ENCODE measurements around the gene ENTPD5.

The ENTPD5 gene, protein sequence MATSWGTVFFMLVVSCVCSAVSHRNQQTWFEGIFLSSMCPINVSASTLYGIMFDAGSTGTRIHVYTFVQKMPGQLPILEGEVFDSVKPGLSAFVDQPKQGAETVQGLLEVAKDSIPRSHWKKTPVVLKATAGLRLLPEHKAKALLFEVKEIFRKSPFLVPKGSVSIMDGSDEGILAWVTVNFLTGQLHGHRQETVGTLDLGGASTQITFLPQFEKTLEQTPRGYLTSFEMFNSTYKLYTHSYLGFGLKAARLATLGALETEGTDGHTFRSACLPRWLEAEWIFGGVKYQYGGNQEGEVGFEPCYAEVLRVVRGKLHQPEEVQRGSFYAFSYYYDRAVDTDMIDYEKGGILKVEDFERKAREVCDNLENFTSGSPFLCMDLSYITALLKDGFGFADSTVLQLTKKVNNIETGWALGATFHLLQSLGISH

DNA sequence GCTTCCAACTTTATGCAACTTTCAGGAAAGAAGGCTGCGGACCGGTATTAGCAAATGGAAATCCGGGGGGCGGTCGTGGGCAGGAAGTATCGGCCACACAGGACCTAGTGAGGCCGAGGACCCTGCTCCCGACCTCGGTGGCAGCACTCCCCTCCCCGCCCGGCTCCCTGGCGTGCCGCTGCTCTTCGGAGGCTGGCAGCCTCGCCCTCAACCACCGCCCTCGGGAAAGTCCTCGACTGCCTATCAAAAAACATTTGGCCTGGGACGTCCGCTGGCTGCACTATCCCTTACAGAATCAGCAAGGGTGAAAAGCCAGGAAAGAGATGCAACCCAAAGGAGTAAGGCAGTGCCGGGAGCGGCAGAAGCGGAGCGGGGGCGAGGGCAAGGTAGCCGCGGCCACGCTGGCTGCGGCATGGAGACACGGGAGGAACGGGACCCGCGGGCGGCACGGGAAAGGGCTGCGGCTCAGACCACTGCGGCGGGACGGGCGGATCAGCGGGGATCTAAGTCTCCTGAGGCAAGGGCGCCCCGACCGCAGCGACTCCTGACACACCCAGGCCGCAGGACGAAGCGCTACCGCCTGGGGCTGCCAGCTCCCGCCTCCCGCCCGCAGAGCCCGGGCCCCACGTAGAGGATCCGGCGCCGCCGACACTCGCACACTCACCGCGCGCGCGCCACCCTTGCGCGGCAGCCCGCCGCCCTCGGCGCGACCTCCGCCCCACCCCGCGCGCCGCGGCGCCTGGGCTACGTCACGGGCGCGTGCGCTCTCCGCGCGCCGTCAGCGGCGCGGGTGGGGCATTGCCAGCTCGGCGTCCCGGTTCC lies at the start of gene ENTPD5, which contains the start of gene BBOF1:
TSS of gene ENTPD5 (minus strand) at position 703 of the 822 bp plus-strand sequence. CDS start 31,186 bp downstream, outside the sequence.
TSS of gene BBOF1 (plus strand) at position 764 of the 822 bp plus-strand sequence. CDS start 130 bp downstream, outside the sequence.
- Mint-ChIP-seq H3K4me3 (peak within 1 kb of the TSS; percentile 92), H3K27me3 (ENCODE audit: low read depth) (no peaks in the 10 kb centered on the region), H3K4me1 (ENCODE audit: low read depth) (peaks cover 12% of the 10 kb centered on the region), H3K9me3 (no peaks in the 10 kb centered on the region), H3K36me3 (ENCODE audit: low read depth) (no peaks in the 10 kb centered on the region), H3K27ac (peak within 1 kb of the TSS; percentile 95)

DNA sequence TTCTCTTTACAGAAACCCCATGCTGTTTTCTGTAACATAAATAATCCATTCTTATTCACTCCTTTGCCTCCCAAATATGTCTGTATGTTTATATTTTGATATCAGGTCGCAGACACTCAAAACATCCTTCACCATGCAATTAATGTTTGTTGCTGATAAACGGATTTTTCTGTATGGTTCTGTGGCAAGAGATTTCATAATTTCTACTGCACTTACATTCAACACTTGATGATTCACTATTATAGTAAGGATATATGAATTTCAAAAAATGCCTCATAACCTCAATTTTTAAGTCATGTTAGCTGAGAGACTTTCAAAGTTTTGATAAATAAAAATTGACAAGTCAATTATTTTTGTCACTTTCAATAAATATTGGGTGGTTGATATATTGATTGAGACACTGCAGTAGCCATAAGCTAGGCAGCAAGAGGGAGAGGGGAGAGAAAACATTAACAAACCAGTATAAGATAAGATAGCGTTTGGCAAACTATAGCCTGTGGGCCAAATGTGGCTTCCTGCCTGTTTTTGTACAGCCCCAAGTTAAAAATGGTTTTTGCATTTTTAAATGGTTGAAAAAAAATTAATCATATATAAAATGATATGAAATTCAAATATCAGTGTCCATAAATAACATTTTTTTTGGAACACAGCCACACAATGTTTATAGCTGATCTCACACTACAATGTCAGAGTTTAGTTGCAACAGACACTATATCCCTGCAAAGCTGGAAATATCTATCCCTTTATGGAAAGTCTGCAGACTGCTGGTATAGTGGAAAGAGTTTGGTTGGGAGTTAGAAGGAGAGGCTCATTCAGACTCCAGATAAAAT lies 46.9 kb upstream of the ENTPD5 start:
- no peaks in the 10 kb centered on the region for H3K9me3 Mint-ChIP-seq
- peaks cover 11% of the 10 kb centered on the region for H3K36me3 Mint-ChIP-seq (ENCODE audit: low read depth)
- H3K4me1 Mint-ChIP-seq (ENCODE audit: low read depth), result peaks cover 2% of the 10 kb centered on the region
- H3K4me3 Mint-ChIP-seq, result no peak overlapping the region
- no peak overlapping the region for H3K27ac Mint-ChIP-seq
- H3K27me3 Mint-ChIP-seq (ENCODE audit: low read depth), result no peaks in the 10 kb centered on the region

DNA sequence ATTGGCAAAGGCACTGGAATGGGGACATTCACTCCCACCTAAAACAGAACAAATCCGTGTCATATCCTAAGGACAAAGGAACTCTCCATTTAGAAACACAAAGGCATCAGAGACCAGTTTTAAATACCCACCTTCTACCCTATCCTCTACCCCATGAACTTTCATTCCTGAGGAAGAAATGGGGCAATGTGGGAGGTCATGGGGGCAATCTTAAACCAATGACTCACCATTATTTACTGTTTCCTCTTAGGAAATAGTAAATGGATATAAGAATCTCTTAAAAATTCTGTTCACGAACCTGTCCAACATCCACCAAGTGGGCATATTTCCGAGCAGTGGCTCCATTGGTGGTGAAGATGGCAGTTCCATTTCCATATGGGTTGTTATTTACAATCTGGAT lies 45.8 kb upstream of the ENTPD5 start:
- H3K4me1 Mint-ChIP-seq (ENCODE audit: low read depth), result peaks cover 2% of the 10 kb centered on the region
- no peaks in the 10 kb centered on the region for H3K9me3 Mint-ChIP-seq
- peaks cover 15% of the 10 kb centered on the region for H3K36me3 Mint-ChIP-seq (ENCODE audit: low read depth)
- no peak overlapping the region for H3K27ac Mint-ChIP-seq
- H3K4me3 Mint-ChIP-seq, result no peak overlapping the region
- H3K27me3 Mint-ChIP-seq (ENCODE audit: low read depth), result no peaks in the 10 kb centered on the region

DNA sequence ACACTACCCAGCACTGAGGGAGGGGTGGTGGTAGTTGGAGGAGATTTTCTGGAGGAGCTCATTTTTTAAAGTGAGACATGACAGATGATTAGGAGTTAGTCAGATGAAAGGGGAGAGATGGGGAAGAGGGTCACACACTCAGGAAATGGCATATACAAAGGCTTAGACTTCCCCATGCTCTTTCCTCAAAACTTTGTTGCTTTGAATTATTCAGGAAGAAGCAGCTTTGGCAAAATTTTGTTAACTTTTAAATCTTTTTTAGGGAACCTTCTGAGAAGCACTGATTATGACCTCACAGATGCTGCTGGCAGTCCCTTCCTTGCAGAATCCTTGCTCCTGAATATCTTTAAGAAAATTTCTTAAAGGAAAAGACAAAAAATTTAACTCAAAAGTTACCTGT lies 45.3 kb upstream of the ENTPD5 start:
- Mint-ChIP-seq H3K27ac (no peak overlapping the region), H3K9me3 (no peaks in the 10 kb centered on the region), H3K36me3 (ENCODE audit: low read depth) (peaks cover 15% of the 10 kb centered on the region), H3K27me3 (ENCODE audit: low read depth) (no peaks in the 10 kb centered on the region), H3K4me3 (no peak overlapping the region), H3K4me1 (ENCODE audit: low read depth) (peaks cover 2% of the 10 kb centered on the region)

DNA sequence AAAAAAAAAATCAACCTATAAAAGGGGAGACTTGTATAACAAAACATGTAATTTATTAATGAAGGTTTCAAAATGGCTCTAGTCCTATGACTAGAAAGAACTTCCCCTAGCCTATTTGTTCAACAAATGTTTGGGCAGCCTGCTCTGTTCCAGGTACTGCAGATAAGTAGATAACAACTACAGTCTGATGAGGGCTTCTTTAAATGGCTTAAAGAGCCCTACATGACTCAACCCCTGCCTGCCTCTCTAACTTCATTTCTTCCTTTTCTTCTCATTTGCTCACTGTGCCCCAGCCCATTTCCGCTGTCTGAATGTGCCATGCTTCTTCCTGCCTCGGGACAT lies 43.7 kb upstream of the ENTPD5 start:
- Mint-ChIP-seq H3K4me1 (ENCODE audit: low read depth) (peaks cover 2% of the 10 kb centered on the region), H3K9me3 (no peaks in the 10 kb centered on the region), H3K4me3 (no peak overlapping the region), H3K36me3 (ENCODE audit: low read depth) (peaks cover 16% of the 10 kb centered on the region), H3K27me3 (ENCODE audit: low read depth) (no peaks in the 10 kb centered on the region), H3K27ac (no peak overlapping the region)

DNA sequence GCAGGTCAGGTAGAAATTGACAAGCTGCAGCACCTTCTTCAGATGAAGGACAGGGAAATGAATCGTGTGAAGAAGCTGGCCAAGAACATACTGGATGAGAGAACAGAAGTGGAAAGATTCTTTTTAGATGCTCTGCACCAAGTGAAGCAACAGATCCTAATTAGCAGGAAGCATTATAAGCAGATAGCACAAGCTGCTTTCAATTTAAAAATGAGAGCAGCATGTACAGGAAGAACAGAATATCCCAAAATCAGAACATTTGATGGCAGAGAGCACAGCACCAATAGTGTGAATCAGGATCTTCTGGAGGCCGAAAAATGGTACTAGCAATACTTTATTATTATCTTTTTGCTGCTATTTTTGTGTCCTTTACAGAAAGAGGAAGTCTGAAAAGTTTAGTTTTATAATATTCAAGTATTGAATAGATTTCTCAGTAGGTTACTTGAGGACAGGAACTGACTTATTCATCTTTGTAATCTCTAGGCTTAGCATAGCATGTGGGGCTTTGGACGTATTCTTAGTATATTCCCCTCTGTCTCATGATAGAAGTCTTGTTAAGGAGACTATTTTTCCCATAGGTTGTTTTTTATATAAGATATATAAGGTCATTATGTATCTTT lies 30.9 kb upstream of the ENTPD5 start:
- Mint-ChIP-seq H3K27me3 (ENCODE audit: low read depth) (peaks cover 11% of the 10 kb centered on the region), H3K36me3 (ENCODE audit: low read depth) (no peaks in the 10 kb centered on the region), H3K4me1 (ENCODE audit: low read depth) (peaks cover 2% of the 10 kb centered on the region), H3K27ac (no peak overlapping the region), H3K4me3 (no peak overlapping the region), H3K9me3 (no peaks in the 10 kb centered on the region)

DNA sequence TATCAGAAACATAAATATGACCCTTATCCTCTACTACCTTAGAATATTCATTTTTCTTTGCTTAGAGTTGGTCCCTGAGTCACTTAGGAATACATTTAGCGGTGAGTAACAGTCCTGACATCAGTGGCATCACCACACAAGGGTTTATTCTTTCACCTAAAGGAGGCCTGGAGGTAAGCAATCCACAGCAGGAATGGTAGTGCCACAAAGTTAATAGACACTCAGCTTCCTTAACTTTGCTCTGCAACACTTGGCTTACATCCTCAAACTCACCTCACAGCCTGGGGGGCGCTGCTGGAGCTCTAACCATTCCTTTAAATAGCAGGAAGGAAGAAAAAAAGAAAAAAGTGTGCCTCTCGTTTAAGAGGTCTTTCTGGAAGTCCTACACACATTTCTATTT lies 29.2 kb upstream of the ENTPD5 start:
- Mint-ChIP-seq H3K9me3 (no peaks in the 10 kb centered on the region), H3K36me3 (ENCODE audit: low read depth) (no peaks in the 10 kb centered on the region), H3K27ac (no peak overlapping the region), H3K4me3 (no peak overlapping the region), H3K4me1 (ENCODE audit: low read depth) (peaks cover 2% of the 10 kb centered on the region), H3K27me3 (ENCODE audit: low read depth) (peaks cover 11% of the 10 kb centered on the region)

DNA sequence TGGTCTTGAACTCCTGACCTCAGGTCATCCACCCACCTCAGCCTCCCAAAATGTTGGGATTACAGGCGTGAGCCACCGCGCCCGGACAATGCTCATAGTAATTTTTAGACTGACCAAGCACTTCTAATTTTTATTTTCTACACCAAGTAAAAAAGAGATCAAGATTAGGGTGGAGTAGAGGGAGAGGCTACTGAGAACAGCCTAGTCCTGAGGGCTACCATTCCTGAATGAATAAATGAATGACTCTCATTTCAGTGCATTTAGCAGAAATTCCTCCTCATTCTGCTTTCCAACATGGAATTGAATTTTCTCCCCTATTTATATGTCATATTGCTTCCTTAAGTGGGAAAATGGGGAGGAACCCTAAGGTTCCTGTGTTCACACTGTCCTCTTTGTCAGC lies 26.4 kb upstream of the ENTPD5 start:
- peaks cover 11% of the 10 kb centered on the region for H3K27me3 Mint-ChIP-seq (ENCODE audit: low read depth)
- H3K9me3 Mint-ChIP-seq, result no peaks in the 10 kb centered on the region
- peaks cover 2% of the 10 kb centered on the region for H3K4me1 Mint-ChIP-seq (ENCODE audit: low read depth)
- no peak overlapping the region for H3K27ac Mint-ChIP-seq
- H3K36me3 Mint-ChIP-seq (ENCODE audit: low read depth), result no peaks in the 10 kb centered on the region
- no peak overlapping the region for H3K4me3 Mint-ChIP-seq

DNA sequence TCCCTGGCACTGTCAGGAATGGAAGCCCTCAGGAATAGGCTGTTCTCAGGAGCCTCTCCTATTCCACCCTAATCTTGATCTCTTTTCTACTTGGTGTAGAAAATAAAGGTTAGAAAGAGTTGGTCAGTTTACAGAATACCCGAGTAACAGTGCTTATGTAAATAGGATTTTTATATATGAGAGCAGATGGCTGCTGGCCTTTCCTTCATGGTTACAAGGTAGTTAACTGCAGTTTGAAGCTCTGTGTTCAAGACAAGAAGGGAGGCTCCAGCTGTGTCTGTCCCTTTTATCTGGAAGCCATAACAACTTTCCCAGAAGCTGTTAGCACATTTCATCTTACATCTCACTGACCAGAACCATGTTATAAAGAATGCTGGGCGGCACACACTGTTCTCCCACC lies 23.2 kb upstream of the ENTPD5 start:
- Mint-ChIP-seq H3K4me3 (no peak overlapping the region), H3K27ac (no peak overlapping the region), H3K36me3 (ENCODE audit: low read depth) (no peaks in the 10 kb centered on the region), H3K27me3 (ENCODE audit: low read depth) (peaks cover 8% of the 10 kb centered on the region), H3K4me1 (ENCODE audit: low read depth) (no peaks in the 10 kb centered on the region), H3K9me3 (no peaks in the 10 kb centered on the region)

DNA sequence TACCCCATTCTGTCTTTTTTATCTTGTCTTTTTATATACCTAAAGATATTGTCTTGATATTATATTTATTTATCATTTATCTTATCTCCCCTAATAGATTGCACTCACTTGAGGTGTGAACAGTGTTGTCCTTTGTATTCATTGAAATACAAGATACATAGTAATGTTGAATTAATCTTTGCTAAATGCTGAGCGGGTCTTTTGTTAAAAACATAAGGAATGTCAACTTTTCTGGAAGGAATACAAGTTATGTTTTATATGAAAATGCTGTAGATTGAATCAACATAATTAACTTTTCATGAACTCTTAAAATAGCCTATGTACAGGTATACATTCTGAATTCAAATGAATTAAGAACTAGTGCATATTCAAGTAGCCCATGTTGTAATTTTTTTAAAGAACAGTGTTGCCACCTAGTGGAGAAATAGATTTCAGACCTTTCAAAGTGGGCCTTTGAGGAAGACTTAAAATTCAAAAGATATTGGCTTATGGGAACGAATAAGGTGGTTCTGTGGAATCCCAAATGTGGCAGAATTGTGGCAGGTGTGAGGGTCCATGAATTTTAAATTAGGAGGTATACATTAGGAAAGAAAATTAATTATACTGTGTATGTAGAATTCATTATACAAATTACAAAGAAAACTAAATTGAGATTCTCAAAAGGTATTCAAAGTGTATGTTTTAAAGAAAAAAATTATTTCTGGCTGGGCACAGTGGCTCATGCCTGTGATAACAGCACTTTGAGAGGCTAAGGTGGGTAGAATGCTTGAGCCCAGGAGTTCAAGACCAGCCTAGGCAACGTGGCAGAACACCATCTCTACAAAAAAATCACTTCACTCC lies 19.2 kb upstream of the ENTPD5 start:
- H3K27me3 Mint-ChIP-seq (ENCODE audit: low read depth), result no peaks in the 10 kb centered on the region
- no peak overlapping the region for H3K4me3 Mint-ChIP-seq
- H3K9me3 Mint-ChIP-seq, result no peaks in the 10 kb centered on the region
- H3K36me3 Mint-ChIP-seq (ENCODE audit: low read depth), result no peaks in the 10 kb centered on the region
- H3K27ac Mint-ChIP-seq, result no peak overlapping the region
- H3K4me1 Mint-ChIP-seq (ENCODE audit: low read depth), result no peaks in the 10 kb centered on the region

DNA sequence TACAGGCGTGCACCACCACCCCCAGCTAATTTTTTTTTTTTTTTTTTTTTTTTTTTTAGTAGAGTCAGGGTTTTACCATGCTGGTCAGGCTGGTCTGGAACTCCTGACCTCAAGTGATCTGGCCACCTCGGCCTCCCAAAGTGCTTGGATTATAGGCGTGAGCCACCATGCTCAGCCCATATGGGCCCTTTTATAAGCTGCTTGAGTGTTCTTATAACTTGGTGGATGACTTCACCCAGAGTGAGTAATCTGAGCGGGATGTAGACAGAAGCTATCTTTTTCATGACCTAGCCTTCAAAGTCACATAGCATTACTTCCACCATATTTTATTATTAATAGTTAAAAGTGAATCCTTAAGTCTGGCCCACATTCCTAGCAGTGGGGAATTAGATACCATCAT lies 16.5 kb upstream of the ENTPD5 start:
- Mint-ChIP-seq H3K36me3 (ENCODE audit: low read depth) (no peaks in the 10 kb centered on the region), H3K9me3 (no peaks in the 10 kb centered on the region)

DNA sequence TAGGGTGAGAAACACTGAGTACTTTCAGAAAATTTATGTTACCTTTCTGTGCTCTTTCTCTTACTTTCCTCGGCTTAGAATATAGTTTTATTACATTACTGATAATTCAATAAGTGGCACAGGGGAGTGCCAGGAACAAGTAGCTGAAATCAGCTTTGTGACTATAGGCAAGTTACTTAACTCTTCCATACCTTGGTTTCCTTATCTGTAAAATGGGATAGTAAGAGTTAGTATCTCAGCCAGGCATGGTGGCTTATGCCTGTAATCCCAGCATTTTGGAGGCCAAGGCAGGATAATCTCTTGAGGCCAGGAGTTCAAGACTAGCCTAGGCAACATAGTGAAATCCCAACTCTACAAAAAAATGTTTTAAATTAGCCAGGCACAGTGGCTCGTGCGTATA lies 15.5 kb upstream of the ENTPD5 start:
- Mint-ChIP-seq H3K4me1 (ENCODE audit: low read depth) (no peaks in the 10 kb centered on the region), H3K4me3 (no peak overlapping the region), H3K27ac (no peak overlapping the region), H3K27me3 (ENCODE audit: low read depth) (no peaks in the 10 kb centered on the region), H3K36me3 (ENCODE audit: low read depth) (no peaks in the 10 kb centered on the region), H3K9me3 (no peaks in the 10 kb centered on the region)

More for the DNA sequence above, 16.5 kb upstream of the ENTPD5 start:
- H3K27me3 Mint-ChIP-seq (ENCODE audit: low read depth), result no peaks in the 10 kb centered on the region
- H3K27ac Mint-ChIP-seq, result no peak overlapping the region
- H3K4me1 Mint-ChIP-seq (ENCODE audit: low read depth), result no peaks in the 10 kb centered on the region
- no peak overlapping the region for H3K4me3 Mint-ChIP-seq

DNA sequence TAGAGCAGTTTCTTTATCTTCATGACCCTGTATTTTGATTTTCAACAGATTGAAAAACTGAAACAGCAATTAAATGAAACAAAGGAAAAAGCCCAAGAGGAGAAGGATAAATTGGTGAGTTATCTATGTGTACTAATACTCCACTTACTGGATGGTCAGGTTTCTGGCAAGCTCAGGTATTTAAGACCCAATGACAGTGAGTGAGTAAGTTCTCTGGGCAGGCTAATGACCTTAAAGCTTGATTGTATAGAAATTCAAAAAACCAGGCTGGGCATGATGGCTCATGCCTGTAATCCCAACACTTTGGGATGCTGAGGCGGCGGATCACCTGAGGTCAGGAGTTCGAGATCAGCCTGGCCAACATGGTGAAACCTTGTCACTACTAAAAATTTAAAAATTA lies 10.0 kb upstream of the ENTPD5 start:
- Mint-ChIP-seq H3K9me3 (no peaks in the 10 kb centered on the region), H3K36me3 (ENCODE audit: low read depth) (no peaks in the 10 kb centered on the region), H3K27me3 (ENCODE audit: low read depth) (no peaks in the 10 kb centered on the region), H3K27ac (no peak overlapping the region), H3K4me3 (no peak overlapping the region), H3K4me1 (ENCODE audit: low read depth) (no peaks in the 10 kb centered on the region)

Measured in T-helper 1 cell treated with Interleukin-12 subunit alpha and Interleukin-12 subunit beta and Interleukin-4 antibody, amounts not matched to agents 30 μg/mL and 1 μg/mL, for 36 hours (primary cell).